Measurements from ENCODE around the gene BAHCC1. TPM values are rescaled to one million over a fixed set of nuclear protein-coding genes. Genes with fewer than 3 reads are reported as not detected.

BAHCC1 gene
- total RNA-seq, 1 donor from 2014 or later: not detected

DNA sequence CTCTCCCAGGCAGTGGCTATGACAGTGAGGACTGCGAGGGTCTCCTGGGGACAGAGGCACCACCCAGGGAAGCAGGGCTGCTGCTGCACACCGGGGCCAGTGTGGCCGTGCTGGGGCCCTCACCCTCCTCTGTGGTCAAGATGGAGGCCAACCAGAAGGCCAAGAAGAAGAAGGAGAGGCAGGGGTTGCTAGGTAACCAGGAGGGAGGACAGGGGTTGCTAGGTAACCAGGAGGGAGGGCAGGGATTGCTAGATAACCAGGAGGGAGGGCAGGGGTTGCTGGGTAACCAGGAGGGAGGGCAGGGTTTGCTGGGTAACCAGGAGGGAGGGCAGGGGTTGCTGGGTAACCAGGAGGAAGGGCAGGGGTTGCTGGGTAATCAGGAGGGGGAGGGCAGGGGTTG, 62.1 kb downstream of the BAHCC1 start:
- H3K27ac Mint-ChIP-seq: no peak overlapping the region
- H3K27me3 Mint-ChIP-seq: no peaks in the 10 kb centered on the region
- intact Hi-C loops (cut with micrococcal nuclease): no loop called here
- H3K36me3 Mint-ChIP-seq (ENCODE audit: low read depth): no peaks in the 10 kb centered on the region
- DNase-seq: no peak
- H3K4me1 Mint-ChIP-seq: peaks cover 5% of the 10 kb centered on the region
- no peaks in the 10 kb centered on the region for H3K9me3 Mint-ChIP-seq
- H3K4me3 Mint-ChIP-seq: no peak overlapping the region

DNA sequence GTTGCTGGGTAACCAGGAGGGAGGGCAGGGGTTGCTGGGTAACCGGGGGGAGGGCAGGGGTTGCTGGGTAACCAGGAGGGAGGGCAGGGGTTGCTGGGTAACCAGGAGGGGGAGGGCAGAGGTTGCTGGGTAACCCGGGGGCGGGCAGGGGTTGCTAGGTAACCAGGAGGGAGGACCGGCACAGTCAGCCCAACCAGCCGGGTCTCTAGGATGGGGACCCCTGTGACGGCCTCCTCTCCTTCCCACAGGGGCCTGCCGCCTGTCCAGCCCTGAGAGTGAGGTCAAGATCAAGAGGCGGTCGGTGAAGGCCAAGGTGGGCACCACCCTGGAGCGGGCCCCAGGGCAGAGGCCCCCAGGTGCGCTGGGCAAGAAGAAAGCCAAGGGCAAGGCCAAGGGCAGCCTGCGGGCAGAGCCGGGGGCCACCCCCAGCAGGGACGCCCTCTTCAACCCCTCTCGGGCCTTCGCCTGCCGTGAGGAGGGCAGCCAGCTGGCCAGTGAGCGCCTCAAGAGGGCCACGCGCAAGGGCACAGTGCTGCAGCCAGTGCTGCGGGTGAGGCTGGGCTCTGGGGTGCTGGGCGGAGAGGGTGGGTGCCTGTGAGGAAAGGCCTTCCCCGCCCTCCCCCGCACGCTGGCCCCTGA, 62.8 kb downstream of the BAHCC1 start:
- Mint-ChIP-seq H3K4me3 (no peak overlapping the region), H3K36me3 (ENCODE audit: low read depth) (no peaks in the 10 kb centered on the region), H3K27me3 (no peaks in the 10 kb centered on the region), H3K27ac (no peak overlapping the region), H3K4me1 (peaks cover 5% of the 10 kb centered on the region), H3K9me3 (no peaks in the 10 kb centered on the region)
- intact Hi-C loops (cut with micrococcal nuclease): no loop called here
- no peak for DNase-seq

DNA sequence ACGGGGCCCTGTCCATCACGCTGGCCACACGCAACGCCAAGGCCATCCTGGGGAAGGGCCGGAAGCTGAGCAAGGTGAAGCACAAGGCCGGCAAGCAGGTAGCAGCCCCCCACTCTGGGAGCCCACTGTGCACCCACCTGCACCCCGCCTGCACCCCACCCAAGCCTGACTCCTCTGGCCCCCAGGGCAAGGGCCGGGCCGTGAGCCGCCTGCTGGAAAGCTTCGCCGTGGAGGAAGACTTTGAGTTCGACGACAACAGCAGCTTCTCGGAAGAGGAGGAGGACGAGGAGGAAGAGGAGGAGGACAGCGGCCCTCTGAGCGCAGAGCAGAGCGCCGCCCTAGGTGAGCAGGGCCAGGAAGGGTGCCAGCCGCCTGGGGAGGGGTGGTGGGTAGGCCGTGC, 63.4 kb downstream of the BAHCC1 start:
- H3K9me3 Mint-ChIP-seq: no peaks in the 10 kb centered on the region
- H3K27ac Mint-ChIP-seq: no peak overlapping the region
- H3K4me3 Mint-ChIP-seq: no peak overlapping the region
- no peaks in the 10 kb centered on the region for H3K27me3 Mint-ChIP-seq
- no peaks in the 10 kb centered on the region for H3K36me3 Mint-ChIP-seq (ENCODE audit: low read depth)
- intact Hi-C loops (cut with micrococcal nuclease): no loop called here
- H3K4me1 Mint-ChIP-seq: peaks cover 3% of the 10 kb centered on the region
- DNase-seq: no peak

DNA sequence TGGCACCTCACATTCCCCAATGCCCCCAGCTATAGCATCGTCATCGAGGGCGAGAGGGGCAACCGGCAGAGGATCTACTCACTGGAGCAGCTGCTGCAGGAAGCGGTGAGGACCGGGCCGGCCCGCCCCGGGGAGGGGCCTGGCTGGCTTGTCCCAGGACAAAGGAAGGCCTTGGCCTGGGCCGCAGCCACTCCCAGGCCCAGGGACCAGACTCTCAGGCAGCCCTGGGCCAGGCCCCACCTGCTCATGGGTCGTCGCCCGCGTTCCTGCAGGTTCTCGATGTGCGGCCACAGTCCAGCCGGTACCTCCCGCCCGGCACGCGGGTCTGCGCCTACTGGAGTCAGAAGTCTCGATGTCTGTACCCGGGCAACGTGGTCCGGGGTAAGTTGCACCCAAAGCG, 64.0 kb downstream of the BAHCC1 start:
- intact Hi-C loops (cut with micrococcal nuclease): no loop called here
- Mint-ChIP-seq H3K27ac (no peak overlapping the region), H3K4me1 (no peaks in the 10 kb centered on the region), H3K4me3 (no peak overlapping the region), H3K36me3 (ENCODE audit: low read depth) (no peaks in the 10 kb centered on the region), H3K9me3 (no peaks in the 10 kb centered on the region), H3K27me3 (no peaks in the 10 kb centered on the region)
- no peak for DNase-seq

DNA sequence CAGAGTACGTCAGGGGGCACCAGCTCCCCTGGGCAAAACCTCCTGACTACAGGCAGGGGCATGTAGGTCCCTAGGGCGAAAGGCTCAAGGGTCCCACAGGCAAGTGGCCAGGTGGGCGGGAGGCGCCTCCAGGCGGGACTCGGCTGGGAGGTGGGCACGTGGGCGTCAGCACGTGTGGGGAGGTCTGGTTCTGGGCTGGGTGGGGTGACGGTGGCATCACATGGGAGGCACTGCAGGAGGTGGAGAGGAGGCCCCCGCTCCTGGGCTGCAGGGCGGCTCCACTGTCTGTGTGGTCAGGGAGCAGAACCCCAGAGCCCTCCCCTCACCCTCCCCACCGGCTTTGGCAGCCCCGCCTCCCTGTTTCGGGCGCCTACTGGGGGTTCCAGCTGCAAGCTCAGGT, 64.6 kb downstream of the BAHCC1 start:
- H3K4me1 Mint-ChIP-seq: no peaks in the 10 kb centered on the region
- no peaks in the 10 kb centered on the region for H3K36me3 Mint-ChIP-seq (ENCODE audit: low read depth)
- no peak overlapping the region for H3K4me3 Mint-ChIP-seq
- no peak for DNase-seq
- no peaks in the 10 kb centered on the region for H3K27me3 Mint-ChIP-seq
- intact Hi-C loops (cut with micrococcal nuclease): no loop called here
- no peak overlapping the region for H3K27ac Mint-ChIP-seq
- no peaks in the 10 kb centered on the region for H3K9me3 Mint-ChIP-seq

DNA sequence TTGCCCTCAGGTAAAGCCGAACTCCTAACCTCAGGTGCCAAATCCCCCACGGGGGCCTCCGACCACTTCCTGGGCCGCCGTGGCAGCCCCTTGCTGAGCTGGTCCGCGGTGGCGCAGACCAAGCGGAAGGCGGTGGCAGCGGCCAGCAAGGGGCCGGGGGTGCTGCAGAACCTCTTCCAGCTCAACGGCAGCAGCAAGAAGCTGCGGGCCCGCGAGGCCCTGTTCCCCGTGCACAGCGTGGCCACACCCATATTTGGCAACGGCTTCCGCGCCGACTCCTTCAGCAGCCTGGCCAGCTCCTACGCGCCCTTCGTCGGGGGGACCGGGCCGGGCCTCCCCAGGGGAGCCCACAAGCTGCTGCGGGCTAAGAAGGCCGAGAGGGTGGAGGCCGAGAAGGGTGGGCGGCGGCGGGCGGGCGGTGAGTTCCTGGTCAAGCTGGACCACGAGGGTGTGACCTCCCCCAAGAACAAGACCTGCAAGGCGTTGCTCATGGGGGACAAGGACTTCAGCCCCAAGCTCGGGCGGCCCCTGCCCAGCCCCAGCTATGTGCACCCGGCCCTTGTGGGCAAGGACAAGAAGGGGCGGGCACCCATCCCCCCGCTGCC, 65.7 kb downstream of the BAHCC1 start:
- Mint-ChIP-seq H3K27ac (no peak overlapping the region), H3K4me1 (no peaks in the 10 kb centered on the region), H3K36me3 (ENCODE audit: low read depth) (no peaks in the 10 kb centered on the region), H3K4me3 (no peak overlapping the region), H3K27me3 (no peaks in the 10 kb centered on the region), H3K9me3 (no peaks in the 10 kb centered on the region)
- no peak for DNase-seq
- intact Hi-C loops (cut with micrococcal nuclease): no loop called here

DNA sequence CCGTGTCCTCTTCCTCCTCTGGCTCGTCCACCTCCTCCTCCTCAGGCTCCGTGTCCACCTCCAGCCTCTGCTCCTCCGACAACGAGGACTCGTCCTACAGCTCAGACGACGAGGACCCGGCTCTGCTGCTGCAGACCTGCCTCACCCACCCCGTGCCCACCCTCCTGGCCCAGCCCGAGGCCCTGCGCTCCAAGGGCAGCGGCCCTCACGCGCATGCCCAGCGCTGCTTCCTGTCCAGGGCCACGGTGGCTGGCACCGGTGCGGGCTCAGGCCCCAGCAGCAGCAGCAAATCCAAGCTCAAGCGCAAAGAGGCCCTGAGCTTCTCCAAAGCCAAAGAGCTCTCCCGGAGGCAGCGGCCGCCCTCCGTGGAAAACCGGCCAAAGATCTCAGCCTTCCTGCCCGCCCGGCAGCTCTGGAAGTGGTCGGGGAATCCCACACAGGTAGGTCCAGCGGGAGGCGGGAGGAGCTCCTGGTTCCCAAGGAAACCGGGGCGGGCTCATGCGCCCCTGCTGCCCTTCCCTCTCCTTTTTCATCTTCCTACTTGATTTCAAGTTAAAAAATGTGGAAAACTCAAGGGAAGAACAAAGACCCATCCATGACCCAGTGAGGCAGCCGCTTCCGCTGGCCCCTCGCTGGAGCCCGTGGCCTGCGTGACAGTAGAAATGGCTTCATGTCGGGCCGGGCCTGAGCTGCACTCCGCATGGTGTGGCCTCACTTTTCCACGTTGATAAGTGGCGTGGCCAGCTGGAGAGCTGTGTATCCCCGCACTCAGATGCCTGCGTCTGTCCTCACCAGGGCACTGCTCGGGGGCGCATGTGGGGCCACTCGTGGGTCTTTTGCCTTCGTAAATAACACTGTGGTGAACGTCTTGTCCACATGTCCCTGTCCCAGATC, 66.6 kb downstream of the BAHCC1 start:
- Mint-ChIP-seq H3K36me3 (ENCODE audit: low read depth) (no peaks in the 10 kb centered on the region), H3K27ac (no peak overlapping the region), H3K9me3 (no peaks in the 10 kb centered on the region), H3K4me1 (no peaks in the 10 kb centered on the region), H3K27me3 (no peaks in the 10 kb centered on the region), H3K4me3 (no peak overlapping the region)
- intact Hi-C loops (cut with micrococcal nuclease): no loop called here
- no peak for DNase-seq

DNA sequence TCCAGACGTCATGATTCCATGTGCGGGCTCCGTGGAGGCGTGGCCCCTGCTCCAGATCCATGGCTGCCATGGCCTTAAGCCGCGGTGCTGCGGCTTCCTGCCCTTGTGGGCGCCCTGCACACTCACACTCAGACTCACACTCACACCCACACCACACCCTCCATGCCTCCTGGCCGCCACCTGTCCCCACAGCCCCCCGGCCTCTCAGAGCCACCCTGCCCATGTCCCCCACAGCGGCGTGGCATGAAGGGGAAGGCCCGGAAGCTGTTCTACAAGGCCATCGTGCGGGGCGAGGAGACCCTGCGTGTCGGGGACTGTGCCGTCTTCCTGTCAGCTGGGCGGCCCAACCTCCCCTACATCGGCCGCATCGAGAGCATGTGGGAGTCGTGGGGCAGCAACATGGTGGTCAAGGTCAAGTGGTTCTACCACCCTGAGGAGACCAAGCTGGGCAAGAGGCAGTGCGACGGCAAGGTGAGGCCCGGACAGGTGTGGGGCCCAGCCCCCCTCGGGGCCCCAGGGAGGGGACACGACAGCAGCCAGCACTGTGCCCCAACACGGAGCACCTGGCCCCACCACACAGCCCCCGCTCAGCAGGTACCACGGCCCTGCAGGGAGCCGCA, 67.4 kb downstream of the BAHCC1 start:
- H3K27ac Mint-ChIP-seq: no peak overlapping the region
- H3K9me3 Mint-ChIP-seq: no peaks in the 10 kb centered on the region
- no peak overlapping the region for H3K4me3 Mint-ChIP-seq
- no peaks in the 10 kb centered on the region for H3K4me1 Mint-ChIP-seq
- intact Hi-C loops (cut with micrococcal nuclease): no loop called here
- H3K36me3 Mint-ChIP-seq (ENCODE audit: low read depth): no peaks in the 10 kb centered on the region
- no peaks in the 10 kb centered on the region for H3K27me3 Mint-ChIP-seq
- no peak for DNase-seq

DNA sequence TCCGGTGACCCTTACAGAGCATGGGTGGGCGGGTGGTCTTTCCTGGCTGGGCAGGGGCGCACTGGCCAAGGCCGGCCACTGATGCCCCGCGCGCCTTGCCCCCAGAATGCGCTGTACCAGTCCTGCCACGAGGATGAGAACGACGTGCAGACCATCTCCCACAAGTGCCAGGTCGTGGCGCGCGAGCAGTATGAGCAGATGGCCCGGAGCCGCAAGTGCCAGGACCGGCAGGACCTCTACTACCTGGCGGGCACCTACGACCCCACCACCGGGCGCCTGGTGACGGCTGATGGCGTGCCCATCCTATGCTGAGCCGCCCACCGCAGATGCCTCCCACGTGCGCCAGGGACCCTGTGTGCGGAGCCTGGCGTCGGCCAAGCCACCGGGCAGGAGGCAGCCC, 68.2 kb downstream of the BAHCC1 start:
- no peak overlapping the region for H3K4me3 Mint-ChIP-seq
- H3K27me3 Mint-ChIP-seq: no peaks in the 10 kb centered on the region
- no peak for DNase-seq
- no peaks in the 10 kb centered on the region for H3K9me3 Mint-ChIP-seq
- no peaks in the 10 kb centered on the region for H3K4me1 Mint-ChIP-seq
- intact Hi-C loops (cut with micrococcal nuclease): no loop called here
- H3K27ac Mint-ChIP-seq: no peak overlapping the region
- H3K36me3 Mint-ChIP-seq (ENCODE audit: low read depth): no peaks in the 10 kb centered on the region

DNA sequence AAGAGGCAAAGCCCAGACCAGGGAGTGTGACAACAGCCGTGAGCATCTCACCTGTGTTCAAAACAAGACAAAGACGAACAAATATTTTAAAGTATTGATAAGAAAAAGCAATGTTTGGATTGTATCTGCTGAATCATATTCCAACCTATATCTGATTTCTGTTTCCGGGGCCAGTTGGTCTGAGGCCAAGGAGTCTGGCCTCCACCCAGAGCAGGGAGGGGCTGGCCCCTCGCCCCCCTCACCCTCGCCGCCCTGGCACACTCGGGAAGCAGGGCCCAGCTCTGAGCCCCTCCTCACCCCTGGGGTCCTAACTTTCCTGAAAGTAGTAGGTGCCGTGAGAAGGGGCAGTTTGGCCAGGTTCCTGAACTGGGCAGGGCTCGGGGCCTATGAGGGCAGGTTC, 69.3 kb downstream of the BAHCC1 start:
- DNase-seq: no peak
- Mint-ChIP-seq H3K4me3 (no peak overlapping the region), H3K27me3 (no peaks in the 10 kb centered on the region), H3K4me1 (no peaks in the 10 kb centered on the region), H3K36me3 (ENCODE audit: low read depth) (no peaks in the 10 kb centered on the region), H3K9me3 (no peaks in the 10 kb centered on the region), H3K27ac (no peak overlapping the region)
- intact Hi-C loops (cut with micrococcal nuclease): no loop called here

DNA sequence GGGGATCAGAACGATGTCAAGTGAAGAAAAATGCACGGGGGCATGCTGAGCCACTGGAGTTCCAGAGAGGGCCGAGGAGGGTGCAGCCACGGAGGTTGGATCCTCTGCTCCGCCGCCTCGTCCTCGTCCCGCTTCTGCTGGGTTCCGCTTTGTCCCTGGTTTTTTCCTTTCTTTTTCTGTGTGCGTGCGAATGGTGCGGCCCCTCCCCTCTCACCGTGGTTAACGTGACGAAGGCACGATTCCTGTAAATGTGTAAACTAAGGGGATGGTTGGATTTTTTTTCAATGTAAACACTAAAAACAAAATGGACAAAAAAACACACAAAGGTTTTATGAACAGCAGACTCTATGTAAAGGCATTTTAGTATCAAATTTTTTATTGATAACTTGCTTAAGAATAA, 70.7 kb downstream of the BAHCC1 start:
- H3K27me3 Mint-ChIP-seq: no peaks in the 10 kb centered on the region
- intact Hi-C loops (cut with micrococcal nuclease): no loop called here
- H3K9me3 Mint-ChIP-seq: no peaks in the 10 kb centered on the region
- no peak for DNase-seq
- H3K27ac Mint-ChIP-seq: no peak overlapping the region
- H3K4me3 Mint-ChIP-seq: no peak overlapping the region
- no peaks in the 10 kb centered on the region for H3K36me3 Mint-ChIP-seq (ENCODE audit: low read depth)
- no peaks in the 10 kb centered on the region for H3K4me1 Mint-ChIP-seq

DNA sequence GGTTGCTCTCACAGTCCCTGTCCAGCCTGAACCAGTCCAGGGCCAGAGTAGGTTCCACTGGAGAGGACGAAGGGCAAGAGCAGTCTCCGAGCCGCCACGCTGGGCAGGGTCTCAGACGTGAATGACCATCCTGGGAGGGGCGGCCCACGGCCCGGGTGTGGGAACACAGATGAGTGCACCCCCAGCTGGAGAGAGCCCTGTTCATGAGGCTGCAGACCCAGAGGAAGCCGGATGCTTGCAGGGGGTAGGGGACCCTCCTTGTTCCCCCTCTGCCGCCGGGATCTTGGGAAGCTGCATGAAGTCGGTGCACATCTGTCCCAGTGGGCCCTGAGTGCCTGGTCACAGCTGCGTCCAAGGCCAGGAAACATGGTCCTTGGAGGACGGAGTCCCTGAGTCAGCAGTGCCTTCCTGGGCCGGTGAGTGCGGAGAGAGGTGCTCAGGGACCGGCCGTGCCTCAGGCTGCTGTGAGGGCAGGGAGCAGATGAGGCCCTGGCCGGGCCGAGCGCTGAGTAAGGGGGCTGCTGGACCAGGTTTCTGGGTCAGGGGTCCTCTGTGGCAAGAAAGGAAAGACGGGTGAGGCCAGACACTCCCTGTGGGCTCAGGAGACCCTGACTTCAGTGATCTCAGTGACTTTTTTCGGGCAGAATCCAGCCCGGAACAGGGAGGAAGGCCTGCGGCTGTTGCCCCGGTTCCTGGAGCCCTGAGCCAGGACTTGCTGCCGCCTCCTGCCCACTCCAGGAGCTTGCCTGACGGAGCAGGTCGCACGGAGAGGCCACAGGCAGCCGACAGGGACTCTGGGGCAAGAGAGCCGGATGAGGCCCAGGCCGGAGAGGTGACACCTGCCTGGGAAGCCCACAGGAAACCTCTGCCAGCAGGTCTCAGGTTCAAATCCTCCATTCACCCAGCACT, 71.6 kb downstream of the BAHCC1 start:
- no peaks in the 10 kb centered on the region for H3K36me3 Mint-ChIP-seq (ENCODE audit: low read depth)
- H3K9me3 Mint-ChIP-seq: no peaks in the 10 kb centered on the region
- no peak overlapping the region for H3K4me3 Mint-ChIP-seq
- intact Hi-C loops (cut with micrococcal nuclease): no loop called here
- H3K27ac Mint-ChIP-seq: no peak overlapping the region
- no peaks in the 10 kb centered on the region for H3K27me3 Mint-ChIP-seq
- no peak for DNase-seq
- no peaks in the 10 kb centered on the region for H3K4me1 Mint-ChIP-seq

DNA sequence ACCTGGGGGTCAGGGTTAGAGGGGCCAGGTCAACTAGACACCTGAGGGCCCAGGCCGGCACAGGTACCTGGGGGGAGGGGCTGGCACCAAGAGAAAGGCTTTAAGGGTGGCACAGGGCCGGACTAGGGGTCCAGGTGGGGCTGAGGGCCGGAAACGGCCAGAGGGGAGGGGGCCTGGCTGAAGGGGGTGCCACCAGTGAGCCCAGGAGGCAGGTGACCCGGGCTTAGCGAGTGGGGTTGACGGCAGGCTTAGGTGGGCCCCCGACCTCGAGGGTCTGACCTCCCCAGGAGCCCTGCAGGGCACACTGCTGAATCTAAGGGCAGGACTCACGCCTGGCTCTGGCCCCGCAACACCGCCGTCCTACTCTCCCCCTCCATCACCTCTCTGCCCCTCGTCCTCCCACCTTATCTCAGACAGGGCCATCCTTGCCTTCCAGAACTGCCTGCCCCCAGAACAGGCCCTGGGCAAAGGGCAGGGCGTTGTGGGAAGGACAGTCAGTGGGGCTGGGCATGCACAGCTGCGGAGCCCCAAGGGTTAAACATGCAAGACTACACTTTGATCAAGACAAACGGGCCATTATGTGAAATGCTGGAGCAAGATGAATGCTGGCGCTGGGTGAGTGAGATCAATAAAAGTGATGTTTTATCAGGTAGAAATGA, 73.0 kb downstream of the BAHCC1 start:
- Mint-ChIP-seq H3K27ac (no peak overlapping the region), H3K9me3 (no peaks in the 10 kb centered on the region), H3K27me3 (no peaks in the 10 kb centered on the region), H3K36me3 (ENCODE audit: low read depth) (no peaks in the 10 kb centered on the region), H3K4me1 (no peaks in the 10 kb centered on the region), H3K4me3 (no peak overlapping the region)
- intact Hi-C loops (cut with micrococcal nuclease): no loop called here
- no peak for DNase-seq
